GM10266 (cell line): ENCODE measurements around the gene IL12RB2.

Experiments used
- DNase-seq: peaks from one replicate; pipeline ENCODE4 v3.0.0; 2012; ENCODE audit errors: extremely low spot score
- TF ChIP-seq, protein P1 (sequence below): IDR thresholded peaks from 2 replicates; pipeline ENCODE4 v1.5.1; 2012; ENCODE audit warnings: mild to moderate bottlenecking, low read depth; ENCODE audit not compliant: control insufficient read depth, insufficient read depth; ENCODE audit errors: missing control alignments

The IL12RB2 gene

DNA sequence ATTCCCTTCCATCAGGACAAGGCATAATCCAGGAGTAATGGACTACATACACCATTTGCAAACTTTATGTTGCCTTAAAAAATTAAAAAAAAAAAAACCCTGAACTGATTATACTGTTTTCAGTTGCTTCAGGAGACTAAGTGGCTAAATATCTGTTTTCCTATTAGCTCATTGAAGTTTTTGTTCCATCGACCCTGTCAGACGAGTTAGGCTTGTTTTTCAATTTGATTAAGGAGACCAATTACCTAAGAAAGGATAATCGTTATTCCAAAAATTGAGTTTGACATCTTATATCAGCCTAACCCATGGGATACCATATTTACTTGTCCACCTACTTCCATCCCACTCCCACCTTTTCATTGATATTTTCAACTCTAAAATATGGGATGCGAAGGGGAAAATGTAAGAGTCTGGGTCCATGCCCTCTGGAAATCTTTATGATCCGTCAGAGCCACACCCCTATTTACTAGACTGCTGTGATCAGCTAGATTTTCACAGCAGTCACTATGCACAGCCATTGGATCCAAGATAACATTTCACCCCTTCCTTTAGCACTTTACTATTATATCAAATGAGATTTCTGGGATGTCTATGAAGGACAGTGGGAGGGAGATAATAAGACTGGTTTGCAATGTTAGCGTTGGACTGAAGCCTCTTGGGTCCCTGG is 41.0 kb downstream of the IL12RB2 start:
- TF ChIP-seq, protein P1, sequence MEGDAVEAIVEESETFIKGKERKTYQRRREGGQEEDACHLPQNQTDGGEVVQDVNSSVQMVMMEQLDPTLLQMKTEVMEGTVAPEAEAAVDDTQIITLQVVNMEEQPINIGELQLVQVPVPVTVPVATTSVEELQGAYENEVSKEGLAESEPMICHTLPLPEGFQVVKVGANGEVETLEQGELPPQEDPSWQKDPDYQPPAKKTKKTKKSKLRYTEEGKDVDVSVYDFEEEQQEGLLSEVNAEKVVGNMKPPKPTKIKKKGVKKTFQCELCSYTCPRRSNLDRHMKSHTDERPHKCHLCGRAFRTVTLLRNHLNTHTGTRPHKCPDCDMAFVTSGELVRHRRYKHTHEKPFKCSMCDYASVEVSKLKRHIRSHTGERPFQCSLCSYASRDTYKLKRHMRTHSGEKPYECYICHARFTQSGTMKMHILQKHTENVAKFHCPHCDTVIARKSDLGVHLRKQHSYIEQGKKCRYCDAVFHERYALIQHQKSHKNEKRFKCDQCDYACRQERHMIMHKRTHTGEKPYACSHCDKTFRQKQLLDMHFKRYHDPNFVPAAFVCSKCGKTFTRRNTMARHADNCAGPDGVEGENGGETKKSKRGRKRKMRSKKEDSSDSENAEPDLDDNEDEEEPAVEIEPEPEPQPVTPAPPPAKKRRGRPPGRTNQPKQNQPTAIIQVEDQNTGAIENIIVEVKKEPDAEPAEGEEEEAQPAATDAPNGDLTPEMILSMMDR = no peak
- DNase-seq = no peak

DNA sequence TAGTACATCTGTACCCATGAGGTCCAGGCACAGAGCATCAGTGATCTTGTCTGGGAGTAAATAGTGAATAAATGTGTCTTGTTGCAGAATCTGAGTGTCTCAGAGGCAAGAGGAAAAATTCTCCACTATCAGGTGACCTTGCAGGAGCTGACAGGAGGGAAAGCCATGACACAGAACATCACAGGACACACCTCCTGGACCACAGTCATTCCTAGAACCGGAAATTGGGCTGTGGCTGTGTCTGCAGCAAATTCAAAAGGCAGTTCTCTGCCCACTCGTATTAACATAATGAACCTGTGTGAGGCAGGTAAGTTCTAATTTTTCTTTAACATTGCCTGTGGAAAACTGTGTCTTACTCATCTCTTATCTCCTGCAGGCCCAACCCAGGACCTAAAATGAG is 43.1 kb downstream of the IL12RB2 start:
- TF ChIP-seq, protein P1 = no peak
- DNase-seq = no peak

DNA sequence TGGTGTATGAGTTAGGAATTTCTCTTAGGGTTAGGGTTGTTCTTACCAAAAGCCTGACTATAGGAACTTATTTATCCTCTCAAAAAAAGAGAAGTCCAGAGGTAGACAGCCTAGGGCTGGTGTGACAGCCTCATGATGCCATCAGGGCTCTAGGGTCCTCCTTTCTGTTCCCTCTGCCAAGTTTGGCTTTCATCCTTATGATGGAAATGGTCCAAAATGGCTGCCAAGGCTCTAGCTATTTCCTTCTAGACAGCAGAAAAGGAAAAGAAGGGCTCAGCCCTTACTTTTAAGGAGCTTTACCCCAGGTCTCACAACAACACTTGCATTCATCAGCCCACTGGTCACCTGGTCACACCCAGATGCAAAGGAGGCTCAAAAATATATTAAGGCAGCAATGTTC is 44.5 kb downstream of the IL12RB2 start:
- TF ChIP-seq, protein P1 = no peak
- no peak for DNase-seq

DNA sequence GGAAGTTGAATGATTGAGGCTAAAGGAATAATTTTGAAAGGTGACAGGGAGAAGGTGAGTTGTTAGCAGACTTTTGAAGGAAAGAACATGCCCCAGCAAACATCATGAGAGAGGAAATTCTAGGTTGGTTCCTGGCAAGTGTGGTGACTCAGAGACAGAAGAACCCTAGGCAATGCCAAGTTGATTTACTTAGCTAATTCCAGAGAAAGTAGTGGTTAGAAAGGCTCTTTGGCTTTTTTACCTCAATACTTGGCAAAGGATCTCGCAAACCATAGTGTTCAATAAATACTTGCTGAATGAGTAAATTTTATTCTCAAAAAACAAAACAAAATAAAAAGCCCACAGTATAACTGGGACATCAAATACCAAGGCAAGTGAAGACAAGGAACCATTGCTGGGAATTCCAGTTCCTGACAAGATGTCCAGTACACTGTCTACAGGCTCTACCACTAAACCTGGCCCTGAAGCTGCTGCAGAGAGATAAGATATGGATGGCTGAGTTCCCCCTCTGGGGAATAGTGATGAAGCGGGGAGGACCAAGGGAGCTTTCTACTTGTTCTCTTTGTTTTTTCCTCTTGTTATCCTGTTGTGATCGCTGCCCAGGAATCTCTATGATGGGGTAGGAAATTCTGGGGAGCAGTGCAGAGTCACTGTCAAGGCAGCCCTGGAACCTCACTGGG is 48.2 kb downstream of the IL12RB2 start:
- TF ChIP-seq, protein P1 = no peak
- DNase-seq = no peak

DNA sequence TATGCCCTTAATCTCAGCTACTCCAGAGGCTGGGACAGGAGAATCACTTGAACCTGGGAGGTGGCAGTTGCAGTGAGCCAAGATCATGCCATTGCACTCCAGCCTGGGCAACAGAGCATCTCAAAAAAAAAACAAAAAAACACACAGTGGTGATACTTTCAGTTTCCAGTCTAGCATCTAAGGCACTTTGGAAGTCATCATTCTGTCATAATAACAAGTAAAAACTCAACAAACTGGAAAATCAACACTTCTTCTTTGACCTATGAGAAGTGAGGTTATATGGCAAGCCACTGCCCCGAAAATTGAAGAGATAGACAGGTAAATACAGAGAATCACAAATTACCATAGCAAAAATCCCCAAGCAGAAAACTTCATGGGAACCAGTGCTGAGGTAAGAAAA is 51.9 kb downstream of the IL12RB2 start:
- no peak for DNase-seq
- TF ChIP-seq, protein P1 = no peak

DNA sequence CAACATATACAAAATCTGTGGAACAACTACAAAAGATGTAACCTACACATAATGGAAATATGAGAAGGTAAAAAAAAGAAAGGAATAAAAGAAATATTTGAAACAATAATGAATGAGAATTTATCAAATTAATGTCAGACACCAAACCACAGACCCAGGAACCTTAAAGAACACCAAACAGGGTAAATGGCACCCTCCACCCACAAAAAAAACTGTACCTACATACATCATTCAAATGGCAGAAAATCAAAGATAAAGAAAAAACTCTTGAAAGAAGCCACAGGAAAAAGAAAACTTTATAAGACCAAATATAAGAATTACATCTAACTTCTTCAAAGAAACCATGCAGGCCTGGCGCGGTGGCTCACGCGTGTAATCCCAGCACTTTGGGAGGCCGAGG is 54.0 kb downstream of the IL12RB2 start:
- DNase-seq = no peak
- TF ChIP-seq, protein P1 = no peak

DNA sequence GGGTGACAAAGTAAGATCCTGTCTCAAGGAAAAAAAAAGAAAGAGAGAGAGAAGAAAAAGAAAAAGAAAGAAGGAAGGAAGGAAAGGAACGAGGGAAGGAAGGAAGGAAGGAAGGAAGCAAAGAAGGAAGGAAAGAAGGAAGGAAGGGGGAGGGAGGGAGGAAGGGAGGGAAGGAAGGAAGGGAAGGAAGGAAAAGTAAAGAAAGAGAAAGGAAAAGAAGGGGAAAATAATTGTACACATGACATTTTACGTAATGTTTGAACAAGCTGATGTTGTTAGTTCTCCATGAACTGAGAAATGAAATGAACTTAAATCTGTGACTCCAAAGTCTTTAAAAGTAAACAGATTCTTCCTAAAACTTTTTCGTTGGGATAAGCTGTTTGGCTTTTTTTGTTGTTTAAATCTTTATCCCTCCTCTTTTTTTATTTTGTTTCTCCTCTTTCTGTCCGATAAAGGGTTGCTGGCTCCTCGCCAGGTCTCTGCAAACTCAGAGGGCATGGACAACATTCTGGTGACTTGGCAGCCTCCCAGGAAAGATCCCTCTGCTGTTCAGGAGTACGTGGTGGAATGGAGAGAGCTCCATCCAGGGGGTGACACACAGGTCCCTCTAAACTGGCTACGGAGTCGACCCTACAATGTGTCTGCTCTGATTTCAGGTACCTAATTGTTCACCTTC is 59.8 kb downstream of the IL12RB2 start:
- DNase-seq = no peak
- TF ChIP-seq, protein P1 = no peak
